CD4-positive, alpha-beta T cell treated with Interferon alpha-2 for 1 hour (primary cell): ENCODE data around the gene SIGLEC7.
"Not testable (repeated sequence)": the region's sequence is repeated elsewhere in the genome, so short reads cannot be mapped to it uniquely, and the experiment has no call there.

Source experiments
- DNase-seq, 2 donors: peaks; one replicate each; pipeline ENCODE4 v3.0.0-alpha.2; 2020 to 2022

SIGLEC7 gene

GRCh38 chr19:51139299-51140014 lies 2.6 kb upstream of the SIGLEC7 start:
- no peak for DNase-seq

GRCh38 chr19:51140441-51140840 lies 1.7 kb upstream of the SIGLEC7 start:
- no peak for DNase-seq

GRCh38 chr19:51141181-51141580 lies 920 bp upstream of the SIGLEC7 start:
- no peak for DNase-seq

- not testable (repeated sequence) for DNase-seq
Measured at GRCh38 chr19:51142809-51143475, 841 bp downstream of the SIGLEC7 start.

GRCh38 chr19:51143486-51143885 lies 1.4 kb downstream of the SIGLEC7 start:
- DNase-seq, result no peak

- DNase-seq, result no peak
Measured at GRCh38 chr19:51144482-51145045, 2.5 kb downstream of the SIGLEC7 start.

- no peak for DNase-seq
Measured at GRCh38 chr19:51145916-51146493, 3.9 kb downstream of the SIGLEC7 start.

- no peak for DNase-seq
Measured at GRCh38 chr19:51146751-51147150, 4.7 kb downstream of the SIGLEC7 start.

- no peak for DNase-seq
Measured at GRCh38 chr19:51147663-51148062, 5.6 kb downstream of the SIGLEC7 start.

GRCh38 chr19:51148580-51148979 lies 6.5 kb downstream of the SIGLEC7 start:
- DNase-seq, result no peak

GRCh38 chr19:51150627-51151026 lies 8.5 kb downstream of the SIGLEC7 start:
- DNase-seq, result no peak

- no peak for DNase-seq
Measured at GRCh38 chr19:51156710-51157109, 14.6 kb downstream of the SIGLEC7 start.

GRCh38 chr19:51157265-51157664 lies 15.2 kb downstream of the SIGLEC7 start:
- DNase-seq, result no peak

GRCh38 chr19:51158474-51159129 lies 16.5 kb downstream of the SIGLEC7 start:
- DNase-seq, result peak; percentile 66 to 72

GRCh38 chr19:51159656-51160055 lies 17.6 kb downstream of the SIGLEC7 start:
- no peak for DNase-seq

- no peak for DNase-seq
Measured at GRCh38 chr19:51161266-51161665, 19.2 kb downstream of the SIGLEC7 start.

GRCh38 chr19:51161867-51162496 lies 19.9 kb downstream of the SIGLEC7 start:
- no peak for DNase-seq

- DNase-seq, result no peak
Measured at GRCh38 chr19:51163257-51163656, 21.2 kb downstream of the SIGLEC7 start.

- no peak for DNase-seq
Measured at GRCh38 chr19:51164215-51164614, 22.1 kb downstream of the SIGLEC7 start.

GRCh38 chr19:51166846-51167490 lies 24.9 kb downstream of the SIGLEC7 start:
- peak; percentile 42 to 44 for DNase-seq

GRCh38 chr19:51168564-51169282 lies 26.6 kb downstream of the SIGLEC7 start:
- peak in 1 of 2 donors; percentile 8 for DNase-seq
